ENCODE measurements around the gene FBXO11.

- TF ChIP-seq TOX (CRISPR knock-in tag; IDR thresholded peaks at IDR 0.05; ENCODE audit: borderline replicate concordance) (no peak), RARB (CRISPR knock-in tag; IDR thresholded peaks at IDR 0.05) (no peak)
These were observed 9.8 kb downstream of the FBXO11 start for GRCh38 chr2:47896450-47896968.

Measured in SK-N-SH treated with all-trans-retinoic acid at 6 μM for 48 hours (cell line).